ENCODE results near the gene LEMD3.

LEMD3 gene

DNA sequence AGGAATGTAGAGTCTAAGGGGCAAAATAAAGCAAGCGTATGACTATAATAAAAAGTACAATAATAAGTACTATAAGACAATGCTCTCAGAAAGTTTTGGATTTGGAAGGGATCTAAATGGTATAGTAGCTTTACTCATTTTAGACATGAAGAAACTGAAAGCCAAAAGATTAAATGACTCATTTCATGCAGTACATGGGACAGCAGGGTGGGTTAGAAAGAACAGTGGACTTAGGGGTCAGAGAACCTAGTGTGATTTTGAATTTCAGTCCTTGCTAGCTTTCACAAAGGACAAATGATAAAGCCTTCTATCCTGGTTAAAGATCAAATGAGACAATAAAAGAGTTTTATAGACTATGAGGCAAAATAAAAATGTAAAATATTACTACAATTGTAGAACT lies 6.8 kb upstream of the LEMD3 start:
- no peak for DNase-seq (ENCODE audit: extremely low spot score)
- ChIA-PET POLR2A (no interaction called here), CTCF (no interaction called here)
- no peak for TF ChIP-seq FOXK2 (IDR thresholded peaks at IDR 0.05)
- no peak for TF ChIP-seq ELF4 (IDR thresholded peaks at IDR 0.05)
- TF ChIP-seq SUZ12 (IDR thresholded peaks at IDR 0.05) = no peak
- TF ChIP-seq FOXA1 (IDR thresholded peaks at IDR 0.05) = no peak
- TF ChIP-seq ARNT (IDR thresholded peaks at IDR 0.05) = no peak
- no peak for TF ChIP-seq HDGF (IDR thresholded peaks at IDR 0.05; ENCODE audit: borderline replicate concordance)
- no peak for TF ChIP-seq L3MBTL2 (conservative IDR thresholded peaks at IDR 0.05)
- TF ChIP-seq FOXM1 (IDR thresholded peaks at IDR 0.05; ENCODE audit: borderline replicate concordance) = no peak
- no peak for TF ChIP-seq SP1 (IDR thresholded peaks at IDR 0.05)
- TF ChIP-seq NFRKB (IDR thresholded peaks at IDR 0.05) = no peak
- TF ChIP-seq LEF1 (IDR thresholded peaks at IDR 0.05; ENCODE audit: borderline replicate concordance) = no peak
- no peak for TF ChIP-seq PKNOX1 (IDR thresholded peaks at IDR 0.05)
- no peak for TF ChIP-seq TARDBP (IDR thresholded peaks at IDR 0.05)
- no peak for TF ChIP-seq ZNF384 (IDR thresholded peaks at IDR 0.05)
- no peak for TF ChIP-seq BHLHE40 (IDR thresholded peaks at IDR 0.05; ENCODE audit: borderline replicate concordance)
- no peak for TF ChIP-seq CTBP1 (IDR thresholded peaks at IDR 0.05; ENCODE audit: borderline replicate concordance)

DNA sequence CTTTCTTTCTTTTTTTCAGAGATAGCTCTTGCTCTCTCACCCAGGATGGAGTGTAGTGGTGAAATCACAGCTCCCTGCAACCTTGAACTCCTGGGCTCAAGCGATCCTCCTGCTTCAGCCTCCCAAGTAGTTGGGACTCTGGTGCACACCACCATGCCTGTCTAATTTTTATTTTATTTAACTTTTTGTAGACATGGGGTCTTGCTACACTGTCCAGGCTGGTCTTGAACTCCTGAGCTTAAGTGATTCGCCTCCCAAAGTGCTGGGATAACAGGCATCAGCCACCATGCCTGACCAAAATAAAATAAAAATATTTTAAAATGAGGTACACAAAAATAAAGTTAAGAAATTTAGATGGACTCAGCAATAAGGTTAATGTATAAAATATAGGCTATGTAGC lies 5.1 kb upstream of the LEMD3 start:
- DNase-seq (ENCODE audit: extremely low spot score) = no peak
- ChIA-PET POLR2A (no interaction called here), CTCF (no interaction called here)
- TF ChIP-seq ARNT (IDR thresholded peaks at IDR 0.05) = no peak
- no peak for TF ChIP-seq FOXM1 (IDR thresholded peaks at IDR 0.05; ENCODE audit: borderline replicate concordance)
- TF ChIP-seq L3MBTL2 (conservative IDR thresholded peaks at IDR 0.05) = no peak
- TF ChIP-seq FOXA1 (IDR thresholded peaks at IDR 0.05) = no peak
- no peak for TF ChIP-seq ZNF384 (IDR thresholded peaks at IDR 0.05)
- no peak for TF ChIP-seq HDGF (IDR thresholded peaks at IDR 0.05; ENCODE audit: borderline replicate concordance)
- no peak for TF ChIP-seq CTBP1 (IDR thresholded peaks at IDR 0.05; ENCODE audit: borderline replicate concordance)
- no peak for TF ChIP-seq FOXK2 (IDR thresholded peaks at IDR 0.05)

- ChIA-PET CTCF (no interaction called here), POLR2A (no interaction called here)
- no peak for DNase-seq (ENCODE audit: extremely low spot score)
- TF ChIP-seq PKNOX1 (IDR thresholded peaks at IDR 0.05) (no peak), FOXK2 (IDR thresholded peaks at IDR 0.05) (no peak), ELF4 (IDR thresholded peaks at IDR 0.05) (no peak), TARDBP (IDR thresholded peaks at IDR 0.05) (no peak), FOXM1 (IDR thresholded peaks at IDR 0.05; ENCODE audit: borderline replicate concordance) (no peak), ZNF384 (IDR thresholded peaks at IDR 0.05) (no peak), BHLHE40 (IDR thresholded peaks at IDR 0.05; ENCODE audit: borderline replicate concordance) (no peak), FOXA1 (IDR thresholded peaks at IDR 0.05) (no peak), SP1 (IDR thresholded peaks at IDR 0.05) (no peak), HDGF (IDR thresholded peaks at IDR 0.05; ENCODE audit: borderline replicate concordance) (no peak), NFRKB (IDR thresholded peaks at IDR 0.05) (no peak), CTBP1 (IDR thresholded peaks at IDR 0.05; ENCODE audit: borderline replicate concordance) (no peak), SUZ12 (IDR thresholded peaks at IDR 0.05) (no peak), L3MBTL2 (conservative IDR thresholded peaks at IDR 0.05) (no peak)
These were observed 4.6 kb upstream of the LEMD3 start for GRCh38 chr12:65164774-65165173.

DNA sequence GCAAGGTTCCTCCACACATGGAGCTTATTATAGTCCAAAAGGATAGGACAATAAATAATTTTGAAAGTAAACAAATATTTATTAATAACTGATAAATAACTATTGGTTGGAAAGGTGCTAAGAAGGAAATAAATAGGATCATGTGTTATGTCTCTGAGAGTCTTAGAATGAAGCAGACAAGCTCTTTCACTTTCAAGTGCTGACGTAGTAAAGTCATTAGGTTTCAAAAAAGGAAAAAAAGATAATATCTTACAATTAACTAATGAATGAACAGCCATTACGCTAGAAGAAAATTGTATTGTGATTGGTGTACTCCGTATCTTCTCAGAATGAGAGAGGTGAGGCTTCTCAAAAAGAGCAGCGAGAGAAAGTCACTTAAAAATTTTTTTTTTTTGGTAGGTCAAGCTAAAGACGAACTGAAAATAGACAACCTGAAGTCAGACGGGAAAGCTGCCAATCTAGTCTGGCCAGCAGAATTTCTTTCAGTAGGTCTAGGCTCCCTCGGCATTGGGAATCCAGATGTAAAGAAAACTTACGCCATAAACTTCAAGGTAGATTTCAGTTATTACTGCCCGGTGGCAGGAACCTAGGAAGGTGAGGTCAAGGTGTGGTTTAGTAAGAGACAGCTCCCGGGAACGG lies 583 bp upstream of the LEMD3 start:
- TF ChIP-seq PKNOX1 (IDR thresholded peaks at IDR 0.05) (peak; percentile 2; the same call in 1 of the 2 replicates), SUZ12 (IDR thresholded peaks at IDR 0.05) (no peak)
- POLR2A ChIA-PET = interaction anchor here (0.5 to 2.1 kb wide), 15 partner anchors 9 to 589 kb away, joined by 3 to 11 read pairs (median 4); partner anchors contain the start of gene WIF1
- no peak for DNase-seq (ENCODE audit: extremely low spot score)
- CTCF ChIA-PET = interaction anchor here (0.6 to 1.0 kb wide), 3 partner anchors 20 to 64 kb away, joined by 3 to 4 read pairs (median 3); no protein-coding TSS in a partner anchor

- POLR2A ChIA-PET = interaction anchor here (1.7 to 2.1 kb wide), 3 partner anchors 8 to 15 kb away, joined by 7 to 11 read pairs (median 9); no protein-coding TSS in a partner anchor
- TF ChIP-seq FOXA1 (IDR thresholded peaks at IDR 0.05) = no peak
- TF ChIP-seq L3MBTL2 (conservative IDR thresholded peaks at IDR 0.05) = 0 out of 2 replicates have a peak, but pooled peaks have one; percentile 18
- TF ChIP-seq ZNF384 (IDR thresholded peaks at IDR 0.05) = no peak
- peak; percentile 94 for TF ChIP-seq PKNOX1 (IDR thresholded peaks at IDR 0.05)
- no peak for TF ChIP-seq CTBP1 (IDR thresholded peaks at IDR 0.05; ENCODE audit: borderline replicate concordance)
- no peak for TF ChIP-seq TARDBP (IDR thresholded peaks at IDR 0.05)
- no peak for TF ChIP-seq NFRKB (IDR thresholded peaks at IDR 0.05)
- peak; percentile 70 for DNase-seq (ENCODE audit: extremely low spot score)
- CTCF ChIA-PET = no interaction called here
These were observed 962 bp downstream of the LEMD3 start for GRCh38 chr12:65170209-65170881.

DNA sequence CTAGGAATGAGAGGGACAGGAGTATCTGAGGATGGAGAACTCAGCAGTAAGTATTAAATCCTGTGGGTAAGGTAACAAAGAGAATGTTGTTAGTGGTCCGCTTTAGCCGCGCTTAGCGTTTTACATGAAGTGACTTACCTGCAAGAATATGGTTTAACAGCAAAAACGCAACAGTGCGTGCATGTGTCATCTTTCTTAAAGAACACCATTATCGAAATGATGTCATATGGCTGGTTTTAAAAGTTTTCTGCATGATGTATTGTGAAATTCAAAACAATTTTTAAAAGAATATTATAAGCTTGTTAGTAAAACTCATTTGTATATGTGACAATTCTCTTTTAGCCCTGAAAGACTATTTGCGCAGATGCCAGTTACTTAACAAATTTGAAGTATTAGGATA lies 1.7 kb downstream of the LEMD3 start:
- ChIA-PET CTCF (no interaction called here), POLR2A (no interaction called here)
- TF ChIP-seq ARNT (IDR thresholded peaks at IDR 0.05) (no peak), PKNOX1 (IDR thresholded peaks at IDR 0.05) (no peak), ZNF384 (IDR thresholded peaks at IDR 0.05) (no peak)
- DNase-seq (ENCODE audit: extremely low spot score) = no peak
